Lung (tissue), 12 donors: Measurements from ENCODE around the gene MAP3K6. TPM values are rescaled to one million over a fixed set of nuclear protein-coding genes. Genes with fewer than 3 reads are reported as not detected.

Experiments
- ATAC-seq: fragments of 200-7000 bp; cut with Tn5 transposase; one replicate; pipeline ENCODE4 v1.9.1; 2020; ENCODE audit warnings: moderate number of reproducible peaks; ENCODE audit not compliant: insufficient read depth, low FRiP score
- DNase-seq, 3 donors: peaks; one replicate each; pipeline ENCODE4 v3.0.0-alpha.2; 2013 to 2017
- H3K27ac ChIP-seq, 2 donors: one replicate each; pipeline ENCODE4 v1.5.1; 2013; ENCODE audit warnings: mild to moderate bottlenecking in 2 of 2, moderate library complexity in 2 of 2, control low read depth in 1 of 2, inconsistent platforms in 1 of 2, low read depth in 1 of 2, low read length in 1 of 2
- H3K27me3 ChIP-seq, 3 donors: one replicate each; pipeline ENCODE4 v1.5.1; 2013; ENCODE audit warnings: low read length in 2 of 3; ENCODE audit not compliant: control insufficient read depth in 3 of 3, insufficient read depth in 3 of 3
- H3K36me3 ChIP-seq, 4 donors: one replicate each; pipeline ENCODE4 v1.5.1; 2013; ENCODE audit warnings: low read length in 4 of 4, mild to moderate bottlenecking in 1 of 4, moderate library complexity in 1 of 4; ENCODE audit not compliant: control insufficient read depth in 4 of 4, insufficient read depth in 4 of 4
- H3K4me1 ChIP-seq, 5 donors: one replicate each; pipeline ENCODE4 v1.5.1; 2013; ENCODE audit warnings: low read length in 5 of 5, mild to moderate bottlenecking in 2 of 5, moderate library complexity in 1 of 5; ENCODE audit not compliant: control insufficient read depth in 5 of 5, insufficient read depth in 5 of 5
- H3K4me3 ChIP-seq: one replicate; pipeline ENCODE4 v1.5.1; 2013; ENCODE audit warnings: mild to moderate bottlenecking, control low read depth, moderate library complexity
- H3K9ac ChIP-seq, 2 donors: one replicate each; pipeline ENCODE4 v1.5.1; 2013; ENCODE audit warnings: low read length in 2 of 2, control low read depth in 1 of 2; ENCODE audit not compliant: insufficient read depth in 1 of 2
- H3K9me3 ChIP-seq, 4 donors: one replicate each; pipeline ENCODE4 v1.5.1; 2013; ENCODE audit warnings: low read length in 3 of 4, mild to moderate bottlenecking in 1 of 4, moderate library complexity in 1 of 4; ENCODE audit not compliant: control insufficient read depth in 4 of 4, insufficient read depth in 3 of 4
- CTCF ChIP-seq: IDR thresholded peaks from 2 replicates; pipeline ENCODE4 v1.5.1; 2012; ENCODE audit warnings: mild to moderate bottlenecking; ENCODE audit errors: control extremely low read depth, extremely low read depth
- WGBS, 2 donors: extraction: QIAGEN DNeasy Blood & Tissue Kit; methylation state at CpG; one replicate each; pipeline ENCODE4 v1.1.7; 2013; 5-methylcytosine and 5-hydroxymethylcytosine counted together
- polyA plus RNA-seq, 2 donors: library from polyadenylated mRNA; stranded (reverse); fragments of 200-250 nt; gene quantifications; one replicate each; pipeline ENCODE4 v1.2.1, GENCODE V29; 2013
- total RNA-seq, 2 donors: library from RNA; depleted of rRNA in 1 of 2; stranded (reverse); fragments of >200 nt in 1 of 2; gene quantifications; one replicate each; pipeline ENCODE4 v1.2.1, GENCODE V29; 2014 to 2021
- donor health status: control.
- donor health status: control.
- donor health status: Bipolar disorder and iron deficiency.
- donor health status: healthy.
- donor health status: DM: yes; HTN: yes; CAD: no.

Gene MAP3K6
- total and polyA plus RNA-seq, 4 donors, result 17.0 to 96.6 (median 62.8) TPM

GRCh38 chr1:27397749-27398148 is 31.0 kb upstream of the MAP3K6 start:
- Histone ChIP-seq H3K27ac (no peak overlapping the region), H3K36me3 (no peaks in the 10 kb centered on the region), H3K9me3 (peaks cover 0 to 2% (median 0%) of the 10 kb centered on the region in 4 donors), H3K27me3 (no peaks in the 10 kb centered on the region), H3K4me3 (no peak overlapping the region), H3K4me1 (peaks cover 0 to 34% (median 18%) of the 10 kb centered on the region in 5 donors), H3K9ac (no peak overlapping the region)
- DNase-seq (no peak), ATAC-seq (no peak)
- WGBS, 2 donors, result 71 to 75% methylated on average over 7 of the region's 7 CpGs
- no peak for TF ChIP-seq CTCF

DNA sequence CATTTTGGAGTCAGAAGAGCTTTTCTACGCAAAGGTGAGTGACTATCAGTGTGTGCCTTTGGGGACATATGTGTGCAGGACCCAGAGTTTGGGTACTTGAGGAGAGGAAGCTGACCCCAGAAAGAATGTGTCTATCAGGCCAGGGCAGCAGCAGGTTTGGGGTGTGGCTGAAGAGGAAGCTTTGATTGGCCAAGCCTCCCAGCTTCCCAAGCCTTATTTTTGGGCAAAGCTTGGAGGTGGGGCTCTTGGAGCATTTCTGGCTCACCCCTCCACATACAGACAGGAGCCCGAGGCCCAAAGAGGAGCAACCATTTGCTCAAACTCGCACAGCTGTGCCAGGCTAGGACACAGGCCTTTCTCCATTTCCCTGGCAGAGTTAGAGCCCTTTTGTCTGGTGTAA is 30.3 kb upstream of the MAP3K6 start:
- H3K4me1 ChIP-seq, result peaks cover 0 to 30% (median 19%) of the 10 kb centered on the region in 5 donors
- H3K9me3 ChIP-seq, result peaks cover 0 to 2% (median 0%) of the 10 kb centered on the region in 4 donors
- TF ChIP-seq CTCF, result no peak
- ATAC-seq (no peak), DNase-seq (no peak)
- 69 to 84% methylated on average over 3 of the region's 3 CpGs for WGBS, 2 donors
- no peak overlapping the region for H3K9ac ChIP-seq
- H3K27ac ChIP-seq, result no peak overlapping the region
- H3K36me3 ChIP-seq, result no peaks in the 10 kb centered on the region
- no peak overlapping the region for H3K4me3 ChIP-seq
- no peaks in the 10 kb centered on the region for H3K27me3 ChIP-seq

DNA sequence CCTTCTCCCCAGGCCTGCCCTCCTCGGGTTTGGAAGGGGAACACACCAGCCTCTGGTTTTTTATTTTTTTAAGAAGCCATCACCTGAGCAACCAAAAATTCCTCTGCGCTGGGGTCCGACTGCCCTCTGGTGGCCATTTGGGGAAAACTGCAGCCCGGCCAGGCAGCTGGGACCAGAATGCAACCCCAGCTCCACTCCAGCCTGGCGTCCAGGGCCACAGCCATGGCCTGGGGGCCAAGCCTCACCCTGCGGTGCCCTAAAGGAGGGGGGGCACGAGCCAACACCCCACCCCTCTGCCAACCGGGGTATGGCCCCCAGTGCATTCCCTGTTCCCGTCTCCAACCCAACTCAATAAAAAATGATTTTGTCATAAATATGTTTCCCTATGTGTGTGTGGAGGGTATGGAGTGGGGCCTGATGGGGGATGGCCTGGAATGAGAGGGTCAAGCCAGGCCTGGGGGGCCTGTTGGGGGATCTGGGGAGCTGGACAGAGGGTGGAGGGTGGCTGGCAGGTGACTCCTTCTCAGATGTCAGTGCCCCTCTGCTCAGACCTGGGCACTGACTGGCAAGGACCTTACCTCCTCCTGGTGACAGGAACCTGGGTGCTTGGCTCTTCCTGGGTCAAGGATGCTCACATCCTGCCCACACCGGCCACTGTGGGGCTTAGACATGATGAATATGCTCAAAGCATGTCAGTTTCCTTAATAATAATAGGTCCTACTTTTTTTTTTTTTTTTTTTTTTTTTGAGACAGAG is 28.9 kb upstream of the MAP3K6 start:
- peak; percentile 72 to 79 (median 73) for DNase-seq
- Histone ChIP-seq H3K27ac (no peak overlapping the region), H3K4me3 (no peak overlapping the region), H3K36me3 (no peaks in the 10 kb centered on the region), H3K9ac (no peak overlapping the region), H3K27me3 (no peaks in the 10 kb centered on the region), H3K4me1 (peaks cover 0 to 38% (median 30%) of the 10 kb centered on the region in 5 donors), H3K9me3 (peaks cover 0 to 2% (median 0%) of the 10 kb centered on the region in 4 donors)
- ATAC-seq, result peak; percentile 46
- 8 to 10% methylated on average over 10 of the region's 10 CpGs for WGBS, 2 donors
- TF ChIP-seq CTCF, result peak; percentile 93
